Transverse colon (tissue), 4 donors: Measurements from ENCODE around the gene RAC2.

Experiments used
- CTCF ChIP-seq, 5 experiments: fragments of 200-600 bp in 3 of 5; fragments of 450-650 bp in 2 of 5; sonication (generic) in 3 of 5; IDR thresholded peaks; 1 replicate in 2 of 5; 2 replicates in 3 of 5; pipeline ENCODE4 v1.5.1; 2016 to 2017; ENCODE audit warnings: antibody characterized with exemption in 5 of 5, inconsistent platforms in 3 of 5, mild to moderate bottlenecking in 2 of 5, moderate library complexity in 1 of 5
- POLR2A ChIP-seq: fragments of 450-650 bp; IDR thresholded peaks from one replicate; pipeline ENCODE4 v1.6.1; 2016; ENCODE audit warnings: antibody characterized with exemption, mild to moderate bottlenecking, moderate library complexity
- POLR2AphosphoS5 ChIP-seq, 3 donors: sonication (generic); formaldehyde crosslinking; IDR thresholded peaks; one replicate each; pipeline ENCODE4 v1.6.1; 2016; ENCODE audit warnings: antibody characterized with exemption in 3 of 3

- TF ChIP-seq CTCF (IDR thresholded peaks at IDR 0.05) = no peak
- TF ChIP-seq POLR2A = no peak
- no peak for TF ChIP-seq POLR2AphosphoS5 (IDR thresholded peaks at IDR 0.05)
These were observed 61.7 kb downstream of the RAC2 start for GRCh38 chr22:37182101-37182948.
